ENCODE data around the gene GRAMD1A.

GRCh38 chr19:34960103-34960805 is 39.9 kb upstream of the GRAMD1A start:
- TF ChIP-seq POLR2A (IDR thresholded peaks at IDR 0.05), result no peak
- no peak for TF ChIP-seq CTCF (IDR thresholded peaks at IDR 0.05)

All from esophagus squamous epithelium (tissue), 4 donors.